MG63 (cell line): ENCODE data around the gene PIGC. TPM values are rescaled to one million over a fixed set of nuclear protein-coding genes. Genes with fewer than 3 reads are reported as not detected.
A peak's percentile ranks its signal among the peaks of the same experiment; 100 is the strongest.
"Not testable (repeated sequence)": the region's sequence is repeated elsewhere in the genome, so short reads cannot be mapped to it uniquely, and the experiment has no call there.

Source experiments
- DNase-seq: peaks from one replicate; pipeline ENCODE4 v3.0.0-alpha.2; 2020
- H3K27me3 ChIP-seq: fragments of 250-450 bp; sonication (Bioruptor Pico); 2 replicates; pipeline ENCODE4 v1.5.1; 2020; ENCODE audit warnings: mild to moderate bottlenecking, moderate library complexity
- H3K36me3 ChIP-seq: fragments of 250-450 bp; sonication (Bioruptor Pico); 2 replicates; pipeline ENCODE4 v1.5.1; 2020; ENCODE audit warnings: mild to moderate bottlenecking, moderate library complexity
- H3K4me3 ChIP-seq: fragments of 250-450 bp; sonication (Bioruptor Pico); 2 replicates; pipeline ENCODE4 v1.5.1; 2020; ENCODE audit warnings: mild to moderate bottlenecking, moderate library complexity
- H3K9me3 ChIP-seq: fragments of 250-450 bp; sonication (Bioruptor Pico); 2 replicates; pipeline ENCODE4 v1.5.1; 2020; ENCODE audit warnings: mild to moderate bottlenecking, moderate library complexity
- total RNA-seq: library from RNA; depleted of rRNA; stranded (reverse); fragments of >200 nt; shearing (Covaris generic); gene quantifications from 2 replicates; pipeline ENCODE4 v1.2.3, GENCODE V29; 2014; ENCODE audit warnings: low replicate concordance

The PIGC gene
- total RNA-seq, 1 experiment from 2014 or later: 19.6 TPM

DNA sequence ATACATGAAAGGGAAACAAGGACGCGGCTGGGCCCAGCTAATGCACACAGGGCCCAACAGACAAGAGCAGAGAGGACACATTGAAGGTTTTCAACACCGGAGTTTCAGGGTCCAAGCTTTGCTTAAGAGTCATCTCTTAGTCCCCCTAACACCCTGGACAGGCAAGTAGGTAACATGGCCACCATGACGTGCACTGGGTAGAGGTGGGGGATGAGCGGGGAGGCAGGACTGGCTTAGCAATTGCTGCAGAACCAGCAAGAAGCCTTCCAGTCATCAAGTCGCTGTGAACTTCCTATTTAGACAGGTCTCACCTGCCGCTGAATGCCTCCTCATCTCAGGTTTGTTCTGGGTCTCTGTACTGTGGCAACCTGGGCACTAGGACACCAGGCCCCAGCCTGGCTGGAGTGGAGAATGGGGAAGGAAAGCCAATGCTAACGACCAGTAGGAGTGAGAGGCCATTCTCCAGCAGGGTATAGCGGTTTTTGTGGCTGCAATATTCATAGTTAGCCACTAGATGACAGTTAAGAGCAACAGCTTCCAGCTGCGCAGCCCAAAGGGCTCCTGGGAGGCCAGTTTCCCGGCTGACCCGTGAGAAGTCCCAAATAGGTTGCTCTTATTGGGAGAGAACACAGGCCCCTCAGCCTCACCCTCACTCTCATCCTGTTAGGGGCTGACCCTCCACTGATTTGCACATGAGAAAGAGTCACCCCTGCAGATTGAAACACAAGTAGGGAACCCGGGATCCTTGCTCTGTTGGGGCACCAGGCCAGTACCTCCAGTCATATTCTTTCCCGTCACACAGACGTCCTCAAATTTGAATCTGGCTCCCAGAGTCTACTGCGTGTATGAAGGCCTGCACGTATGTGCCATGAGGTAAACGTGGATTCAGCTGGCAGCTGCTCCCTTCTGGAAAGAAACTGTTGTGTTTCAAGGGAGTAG is 6.0 kb upstream of the PIGC start:
- peak; percentile 33 for DNase-seq
- Histone ChIP-seq H3K9me3 (no peaks in the 10 kb centered on the region), H3K4me3 (no peak overlapping the region), H3K36me3 (no peaks in the 10 kb centered on the region; the same call in 1 of the 2 replicates), H3K27me3 (no peaks in the 10 kb centered on the region)

DNA sequence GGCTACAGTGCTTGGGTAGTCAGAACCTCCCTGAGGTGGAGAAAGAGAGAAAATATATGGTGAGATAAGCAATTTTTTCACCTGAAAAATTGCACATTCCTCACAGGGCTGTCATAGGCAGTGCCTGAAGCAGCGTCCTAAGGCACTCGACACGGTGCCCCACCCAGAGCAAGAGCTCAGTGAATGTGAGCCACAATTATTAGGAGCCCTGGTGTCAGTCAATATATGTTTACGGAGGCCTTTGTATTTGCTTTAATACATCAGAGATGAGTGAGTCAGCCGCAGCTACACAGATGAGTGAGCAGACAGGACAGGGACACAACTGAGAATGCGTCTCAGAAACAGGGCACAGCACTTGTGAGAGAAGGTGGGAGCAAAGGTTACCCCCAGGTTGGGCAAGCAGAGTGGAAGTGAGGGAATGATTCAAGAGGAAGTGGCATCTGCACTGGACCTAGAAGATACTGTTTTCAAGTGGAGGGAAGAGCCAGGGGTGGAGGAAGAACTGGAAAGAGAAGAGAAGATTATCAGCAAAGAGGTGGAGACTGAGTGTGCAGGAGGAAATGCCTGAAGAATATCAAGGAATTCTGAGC is 5.2 kb upstream of the PIGC start:
- H3K27me3 ChIP-seq: no peaks in the 10 kb centered on the region
- H3K9me3 ChIP-seq: no peaks in the 10 kb centered on the region
- no peak for DNase-seq
- no peaks in the 10 kb centered on the region; the same call in 1 of the 2 replicates for H3K36me3 ChIP-seq
- no peak overlapping the region for H3K4me3 ChIP-seq

DNA sequence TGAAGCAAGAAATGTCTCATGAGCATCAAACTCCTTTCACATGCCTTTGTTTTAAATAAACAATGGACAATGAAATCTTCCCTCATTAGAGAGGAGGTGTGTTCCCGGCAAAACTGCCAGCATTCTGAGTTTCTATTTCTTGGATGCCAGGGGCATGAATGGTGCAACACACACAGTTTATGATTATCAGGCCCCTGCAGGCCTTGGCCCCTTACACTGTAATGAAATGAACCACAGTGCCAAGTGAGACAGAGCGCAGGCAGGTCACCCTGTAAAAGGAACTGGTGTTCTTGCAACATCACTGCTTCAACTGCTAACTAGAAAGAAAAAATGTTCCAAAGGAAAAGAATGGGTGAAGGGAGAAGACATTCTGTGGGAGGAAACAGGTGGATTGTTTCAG is 3.8 kb upstream of the PIGC start:
- H3K27me3 ChIP-seq: no peaks in the 10 kb centered on the region
- no peak overlapping the region for H3K4me3 ChIP-seq
- no peaks in the 10 kb centered on the region for H3K9me3 ChIP-seq
- DNase-seq: no peak
- H3K36me3 ChIP-seq: peaks cover under 1% of the 10 kb centered on the region

DNA sequence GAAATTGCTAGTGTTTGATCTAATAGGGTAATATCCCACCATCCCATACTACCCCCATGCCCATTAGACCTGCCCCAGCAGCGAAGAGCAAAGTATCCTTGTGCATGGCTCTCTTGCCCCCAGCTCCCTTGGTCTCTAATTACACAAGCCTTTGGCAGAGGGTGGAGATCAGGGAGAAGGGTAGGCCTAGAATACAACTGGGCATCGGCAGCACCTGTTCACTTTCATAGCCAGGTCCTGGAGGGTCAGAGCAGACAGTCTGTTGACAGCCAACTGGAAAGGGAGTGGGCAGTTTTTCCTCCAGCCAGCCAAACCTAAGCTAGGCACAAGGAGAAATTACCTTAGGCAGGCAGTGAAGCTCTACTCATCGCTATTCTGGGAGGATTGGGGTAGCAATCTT is 2.7 kb upstream of the PIGC start:
- Histone ChIP-seq H3K4me3 (no peak overlapping the region), H3K27me3 (no peaks in the 10 kb centered on the region), H3K9me3 (no peaks in the 10 kb centered on the region), H3K36me3 (peaks cover 8% of the 10 kb centered on the region)
- DNase-seq: no peak

DNA sequence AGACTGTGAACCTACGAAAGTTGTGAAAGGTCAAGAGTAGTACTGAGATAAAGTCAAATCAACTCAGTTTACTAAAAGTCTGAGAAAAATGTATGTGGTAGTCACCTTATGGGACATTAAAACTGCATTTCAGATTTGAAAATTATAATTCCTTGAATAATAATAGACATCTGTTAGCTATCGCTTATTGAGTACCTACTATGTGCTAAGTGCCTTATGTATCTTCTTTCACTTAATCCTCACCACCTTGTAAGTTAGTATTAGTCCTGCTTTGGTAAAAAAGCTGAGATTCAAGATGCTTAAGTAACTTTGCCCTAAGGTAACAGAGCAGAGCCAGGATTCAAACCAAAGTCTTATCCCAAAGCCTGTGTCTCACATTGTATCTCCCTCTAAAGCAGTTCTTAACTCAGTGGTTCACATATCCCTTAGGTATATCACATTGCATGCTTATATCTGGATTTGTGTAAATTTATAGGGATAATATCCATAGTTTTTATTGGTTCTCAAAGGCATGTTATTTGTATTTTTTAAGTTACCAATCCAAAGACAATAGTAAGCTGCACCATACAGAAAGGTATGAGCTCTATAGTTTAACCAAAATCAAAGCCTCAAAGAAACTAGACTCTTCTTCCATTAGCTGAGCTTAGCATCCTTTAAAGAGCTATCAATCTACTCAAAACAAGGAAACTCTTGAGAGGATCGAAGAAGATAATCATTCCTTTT is 865 bp downstream of the PIGC start:
- H3K36me3 ChIP-seq: peaks cover 11% of the 10 kb centered on the region
- peak overlapping the region; percentile 90 for H3K4me3 ChIP-seq
- no peak for DNase-seq
- H3K27me3 ChIP-seq: no peaks in the 10 kb centered on the region
- no peaks in the 10 kb centered on the region for H3K9me3 ChIP-seq

DNA sequence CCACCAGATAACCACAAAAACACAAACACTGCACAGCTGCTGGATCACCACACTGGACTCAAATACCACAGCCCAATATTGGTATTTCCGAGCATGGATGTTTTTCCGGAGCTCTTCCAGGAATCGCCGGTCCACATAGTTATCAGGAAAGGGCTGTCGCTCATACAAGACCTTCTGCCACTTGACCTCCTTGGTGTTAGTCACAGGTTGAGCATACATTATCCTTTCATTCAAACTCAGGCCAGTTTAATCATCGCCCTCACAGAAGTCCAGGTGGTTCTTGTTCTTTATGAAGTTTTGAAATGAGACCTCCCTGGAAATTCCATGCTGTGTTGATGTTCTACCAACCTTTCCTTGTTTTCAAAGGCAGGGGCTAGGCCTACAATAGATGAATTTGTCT is 1.5 kb downstream of the PIGC start:
- Histone ChIP-seq H3K36me3 (peaks cover 11% of the 10 kb centered on the region), H3K9me3 (0 out of 2 replicates have a peak, but pooled peaks cover 1% of the 10 kb centered on the region), H3K27me3 (no peaks in the 10 kb centered on the region), H3K4me3 (no peak overlapping the region)
- no peak for DNase-seq

DNA sequence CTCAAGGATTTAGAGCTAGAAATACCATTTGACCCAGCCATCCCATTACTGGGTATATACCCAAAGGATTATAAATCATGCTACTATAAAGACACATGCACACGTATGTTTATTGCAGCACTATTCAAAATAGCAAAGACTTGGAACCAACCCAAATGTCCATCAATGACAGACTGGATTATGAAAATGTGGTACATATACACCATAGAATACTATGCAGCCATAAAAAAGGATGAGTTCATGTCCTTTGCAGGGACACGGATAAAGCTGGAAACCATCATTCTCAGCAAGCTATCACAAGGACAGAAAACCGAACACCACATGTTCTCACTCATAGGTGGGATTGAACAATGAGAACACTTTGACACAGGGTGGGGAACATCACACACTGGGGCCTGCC is 6.7 kb downstream of the PIGC start:
- not testable (repeated sequence) for H3K27me3 ChIP-seq, DNase-seq, H3K4me3 ChIP-seq, H3K9me3 ChIP-seq
- peaks cover 12% of the 10 kb centered on the region for H3K36me3 ChIP-seq

DNA sequence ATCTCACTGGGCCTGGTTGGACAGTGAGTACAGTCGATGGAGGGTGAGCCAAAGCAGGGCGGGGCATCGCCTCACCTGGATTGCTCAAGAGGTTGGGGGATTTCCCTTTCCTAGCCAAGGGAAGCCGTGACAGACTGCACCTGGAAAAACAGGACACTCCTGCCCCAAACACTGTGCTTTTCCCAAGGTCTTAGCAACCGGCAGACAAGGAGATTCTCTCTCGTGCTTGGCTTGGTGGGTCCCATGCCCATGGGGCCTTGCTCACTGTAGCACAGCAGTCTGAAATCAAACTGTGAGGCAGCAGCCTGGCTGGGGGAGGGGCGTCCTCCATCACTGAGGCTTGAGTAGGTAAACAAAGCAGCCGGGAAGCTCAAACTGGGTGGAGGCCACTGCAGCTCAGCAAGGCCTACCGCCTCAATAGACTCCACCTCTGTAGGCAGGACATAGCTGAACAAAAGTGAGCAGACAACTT is 12.1 kb downstream of the PIGC start:
- no peak for DNase-seq
- H3K9me3 ChIP-seq: peaks cover 1% of the 10 kb centered on the region
- no peaks in the 10 kb centered on the region for H3K27me3 ChIP-seq
- H3K4me3 ChIP-seq: no peak overlapping the region
- 0 out of 2 replicates have a peak, but pooled peaks cover under 1% of the 10 kb centered on the region for H3K36me3 ChIP-seq

DNA sequence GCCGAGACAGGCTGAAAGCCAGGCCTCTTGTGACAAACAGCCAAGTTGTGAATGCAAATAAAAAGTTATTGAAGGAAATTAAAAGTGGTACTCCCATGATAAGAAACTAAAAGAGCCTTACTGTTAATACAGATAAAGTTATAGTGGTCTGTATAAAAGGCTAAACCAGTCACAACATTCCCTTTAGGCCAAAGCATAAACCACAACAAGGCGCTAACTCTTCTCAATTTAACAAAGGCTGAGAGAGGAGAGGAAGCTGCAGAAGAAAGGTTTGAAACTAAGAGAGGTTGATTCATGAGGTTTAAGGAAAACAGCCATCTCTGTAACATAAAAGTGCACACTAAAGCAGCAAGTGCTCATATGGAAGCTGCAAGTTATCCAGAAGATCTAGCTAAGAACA is 12.7 kb downstream of the PIGC start:
- Histone ChIP-seq H3K9me3 (no peaks in the 10 kb centered on the region), H3K4me3 (no peak overlapping the region), H3K27me3 (no peaks in the 10 kb centered on the region), H3K36me3 (no peaks in the 10 kb centered on the region)
- no peak for DNase-seq

DNA sequence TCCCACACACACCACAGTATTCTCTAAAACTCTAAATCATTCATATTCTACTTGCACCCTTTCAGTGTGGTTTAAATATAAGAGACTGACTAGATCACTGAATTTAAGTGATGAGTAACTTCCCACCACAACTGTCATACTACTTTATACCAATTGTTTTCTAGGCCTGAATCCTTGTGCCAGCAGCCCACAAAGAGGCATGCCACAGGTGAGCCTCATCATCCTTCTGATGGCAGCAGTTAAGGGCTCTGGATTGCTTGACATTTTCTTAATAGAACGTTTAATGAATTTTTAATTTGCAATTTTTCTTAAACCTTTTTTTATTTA is 13.8 kb downstream of the PIGC start:
- no peaks in the 10 kb centered on the region for H3K9me3 ChIP-seq
- no peaks in the 10 kb centered on the region for H3K27me3 ChIP-seq
- DNase-seq: no peak
- H3K36me3 ChIP-seq: no peaks in the 10 kb centered on the region
- H3K4me3 ChIP-seq: no peak overlapping the region

DNA sequence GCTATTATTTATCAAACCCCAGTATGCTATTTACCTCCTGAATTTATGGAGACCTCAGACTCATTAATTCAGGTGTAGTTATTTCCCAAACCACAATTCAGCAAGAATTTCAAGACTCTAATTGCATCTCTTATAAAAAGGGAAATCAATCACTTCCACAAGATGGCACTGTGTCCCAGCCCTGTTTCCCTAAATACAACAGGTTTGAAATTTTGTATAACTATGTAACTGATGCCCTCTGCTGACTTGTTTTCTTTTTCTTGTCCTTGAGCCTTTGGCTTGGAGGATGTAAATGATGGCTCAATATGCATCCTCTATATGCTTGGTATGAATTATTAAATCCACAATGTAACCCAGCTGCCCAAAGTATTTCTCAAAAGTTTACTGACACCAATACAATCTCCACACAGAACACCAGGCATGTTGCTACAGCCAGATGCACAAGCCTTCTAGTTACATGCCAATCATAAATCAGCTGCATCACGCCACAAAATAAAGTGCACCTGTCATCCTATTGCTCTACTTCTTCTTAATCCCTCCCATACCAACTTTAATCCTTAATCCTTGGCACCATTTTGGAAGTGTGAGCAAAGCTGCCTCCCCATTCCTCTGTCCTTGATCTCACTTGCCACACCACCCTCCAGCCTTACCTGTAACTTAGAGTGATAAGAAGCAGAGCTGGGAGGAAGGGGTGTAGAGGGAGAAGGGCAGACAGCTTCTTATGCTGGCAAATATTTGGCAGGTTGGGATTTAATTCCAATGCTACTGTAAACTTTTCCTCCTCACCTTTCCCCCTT is 14.3 kb downstream of the PIGC start:
- peak; percentile 11 for DNase-seq
- Histone ChIP-seq H3K4me3 (no peak overlapping the region), H3K36me3 (no peaks in the 10 kb centered on the region), H3K27me3 (no peaks in the 10 kb centered on the region), H3K9me3 (no peaks in the 10 kb centered on the region)

DNA sequence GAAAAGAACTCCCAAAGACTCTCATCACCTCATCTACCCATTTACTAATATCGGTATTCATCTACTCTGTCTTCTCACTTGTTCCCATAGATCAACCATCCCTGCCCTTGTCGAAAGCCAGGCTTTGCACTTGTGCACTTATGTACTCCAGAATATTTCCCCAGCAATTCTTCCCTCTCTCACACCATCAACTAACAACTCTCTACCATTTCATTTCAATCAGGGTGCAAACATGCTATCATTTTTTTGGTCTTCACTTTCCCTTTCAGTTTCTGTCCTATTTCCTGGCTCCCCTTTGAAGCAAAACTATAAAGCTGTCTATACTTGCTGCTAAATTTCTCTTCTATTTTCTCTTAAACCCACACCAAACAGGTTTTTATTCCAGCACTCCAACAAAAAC is 16.7 kb downstream of the PIGC start:
- H3K4me3 ChIP-seq: no peak overlapping the region

DNA sequence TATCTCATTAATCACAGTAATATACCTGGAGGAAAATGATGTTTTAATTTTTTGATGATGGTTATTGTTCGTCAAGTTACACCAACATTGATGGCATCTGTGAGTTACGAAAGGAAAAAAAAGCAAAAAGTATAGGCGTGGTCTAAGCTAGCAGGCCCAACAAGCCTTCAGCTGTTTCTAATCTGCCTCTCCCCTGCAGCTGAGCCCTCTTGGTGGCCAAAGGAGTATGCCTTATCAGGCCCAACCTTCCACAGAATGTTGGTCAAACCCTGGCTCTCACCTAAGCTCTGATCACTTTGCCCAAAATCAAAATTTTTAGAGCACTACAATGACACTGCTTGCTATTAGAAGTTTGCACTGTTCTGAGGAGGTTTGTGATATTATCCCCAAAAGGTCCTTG is 18.5 kb downstream of the PIGC start:
- Histone ChIP-seq H3K27me3 (no peaks in the 10 kb centered on the region), H3K4me3 (no peak overlapping the region), H3K9me3 (no peaks in the 10 kb centered on the region), H3K36me3 (no peaks in the 10 kb centered on the region)
- DNase-seq: no peak

More for the DNA sequence above, 16.7 kb downstream of the PIGC start:
- Histone ChIP-seq H3K27me3 (no peaks in the 10 kb centered on the region), H3K9me3 (no peaks in the 10 kb centered on the region), H3K36me3 (no peaks in the 10 kb centered on the region)
- no peak for DNase-seq

DNA sequence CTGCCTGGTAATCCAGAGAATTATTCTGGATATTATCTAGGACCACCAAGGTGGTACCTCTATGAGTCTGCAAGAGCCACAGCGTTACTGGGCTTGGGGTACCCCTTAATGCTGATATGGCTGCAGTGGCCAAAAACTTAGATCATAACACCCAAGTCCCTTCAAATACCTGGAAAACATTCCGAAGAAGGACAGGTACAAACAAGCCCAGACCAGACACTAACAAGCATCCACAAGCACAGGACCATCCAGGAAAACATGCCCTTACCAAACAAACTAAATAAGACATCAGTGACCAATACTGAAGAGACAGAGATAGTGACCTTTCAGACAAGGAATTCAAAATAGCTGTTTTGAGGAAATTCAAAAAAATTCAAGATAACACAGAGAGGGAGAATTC is 20.5 kb downstream of the PIGC start:
- DNase-seq: no peak
- no peaks in the 10 kb centered on the region for H3K36me3 ChIP-seq
- no peaks in the 10 kb centered on the region for H3K27me3 ChIP-seq
- H3K4me3 ChIP-seq: no peak overlapping the region
- H3K9me3 ChIP-seq: no peaks in the 10 kb centered on the region

DNA sequence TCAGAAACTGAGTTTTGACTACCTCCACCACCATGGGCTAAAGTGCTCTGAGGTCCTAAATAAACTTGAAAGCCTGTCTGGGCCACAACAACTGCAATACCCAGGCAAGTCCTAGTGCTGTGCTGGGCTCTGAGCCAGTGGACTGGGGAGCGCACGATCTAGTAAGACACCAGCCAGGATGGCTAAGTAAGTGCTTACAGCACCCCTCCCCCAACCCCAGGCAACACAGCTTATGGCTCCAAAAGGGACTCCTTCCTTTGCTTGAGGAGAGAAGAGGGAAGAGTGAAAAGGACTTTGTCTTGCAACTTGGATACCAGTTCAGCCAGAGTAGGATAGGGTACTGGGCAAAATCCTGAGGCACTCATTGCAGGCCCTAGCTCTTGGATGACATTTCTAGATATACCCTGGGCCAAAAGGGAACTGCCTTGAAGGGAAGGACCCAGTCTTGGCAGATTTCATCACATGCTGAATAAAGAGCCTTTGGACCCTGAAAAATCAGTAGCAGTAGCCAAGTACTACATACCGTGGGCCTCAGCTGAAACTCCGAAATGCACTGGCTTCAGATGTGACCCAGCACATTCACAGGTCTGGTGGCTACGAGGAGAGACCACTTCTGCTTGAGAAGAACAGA is 21.8 kb downstream of the PIGC start:
- H3K27me3 ChIP-seq: no peaks in the 10 kb centered on the region
- DNase-seq: no peak
- H3K4me3 ChIP-seq: no peak overlapping the region
- H3K9me3 ChIP-seq: no peaks in the 10 kb centered on the region
- H3K36me3 ChIP-seq: no peaks in the 10 kb centered on the region

DNA sequence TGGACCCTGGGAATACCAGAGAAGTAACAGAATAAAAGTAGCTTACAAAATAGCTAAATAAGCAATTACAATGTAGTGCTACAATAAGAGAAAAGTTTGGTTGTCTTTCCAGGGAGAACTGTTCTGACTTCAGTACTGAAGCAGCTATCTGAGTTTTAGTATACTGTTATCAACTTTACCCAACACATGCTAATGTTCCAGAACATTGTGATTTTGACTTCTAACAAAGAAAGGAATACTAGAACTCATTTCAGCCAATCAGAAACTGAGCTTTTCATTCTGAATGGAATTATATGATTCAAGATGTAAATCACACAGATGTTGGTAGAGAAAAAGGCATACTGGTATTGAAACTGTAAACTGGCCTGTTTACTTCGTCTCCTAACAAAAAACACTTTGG is 23.5 kb downstream of the PIGC start, which contains the start of gene C1orf105:
Gene C1orf105 (plus strand): TSS at position 301 of the 400 bp plus-strand sequence. CDS start 201 bp downstream, outside the sequence.
- Histone ChIP-seq H3K36me3 (no peaks in the 10 kb centered on the region), H3K27me3 (no peaks in the 10 kb centered on the region), H3K4me3 (no peak within 1 kb of the TSS), H3K9me3 (no peaks in the 10 kb centered on the region)
- DNase-seq: no peak
